ENCODE measurements around the gene CCDC141.

CCDC141 gene

DNA sequence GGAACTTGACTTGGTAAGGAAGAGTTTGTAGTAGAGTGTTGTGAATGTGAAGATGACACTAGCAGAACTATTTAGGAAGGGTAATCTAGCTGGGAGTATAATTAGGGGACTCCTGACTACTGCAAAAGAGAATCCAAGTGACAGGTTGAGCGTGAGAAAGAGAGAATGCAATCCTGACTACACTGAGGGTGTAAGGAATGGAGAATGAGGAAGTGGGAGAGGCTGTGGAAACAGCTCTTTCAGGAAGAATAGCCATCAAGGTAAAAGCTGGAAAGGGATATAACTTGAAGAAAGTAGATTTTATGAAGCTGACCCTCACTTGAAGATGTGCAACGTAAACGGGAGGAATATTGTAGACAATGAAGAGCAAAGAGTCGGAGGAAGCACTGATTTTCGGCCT, 201.6 kb downstream of the CCDC141 start:
- H3F3A ChIP-seq (ENCODE audit: control insufficient read depth, insufficient read depth), result no peaks in the 10 kb centered on the region
- H3K27me3 ChIP-seq (ENCODE audit: control insufficient read depth, low read length), result no peaks in the 10 kb centered on the region
- H3K4me1 ChIP-seq (ENCODE audit: control insufficient read depth, low read length), result no peaks in the 10 kb centered on the region
- TF ChIP-seq EZH2phosphoT487 (IDR thresholded peaks at IDR 0.05; ENCODE audit: borderline replicate concordance, low read length), result no peak
- H3K27ac ChIP-seq (ENCODE audit: low read depth, low read length), result no peak overlapping the region
- no peak overlapping the region for H3K4me3 ChIP-seq (ENCODE audit: low read length)
- H3K9me3 ChIP-seq (ENCODE audit: control insufficient read depth, insufficient read depth, low read length), result no peaks in the 10 kb centered on the region
- no peaks in the 10 kb centered on the region for H4K20me1 ChIP-seq (ENCODE audit: control insufficient read depth, insufficient read depth, low read depth, low read length)
- no peak overlapping the region for H3K4me2 ChIP-seq (ENCODE audit: low read length)
- H3K9me2 ChIP-seq (replicated peaks; ENCODE audit: control insufficient read depth, low read length), result no peaks in the 10 kb centered on the region
- H3K36me3 ChIP-seq (ENCODE audit: control insufficient read depth, low read length), result no peaks in the 10 kb centered on the region
- no peaks in the 10 kb centered on the region for H3K79me2 ChIP-seq (ENCODE audit: control insufficient read depth, low read length)

GRCh38 chr2:178846458-178846802, 203.5 kb downstream of the CCDC141 start:
- Histone ChIP-seq H3K36me3 (ENCODE audit: control insufficient read depth, low read length) (no peaks in the 10 kb centered on the region), H3K4me3 (ENCODE audit: low read length) (no peak overlapping the region), H3K9me3 (ENCODE audit: control insufficient read depth, insufficient read depth, low read length) (no peaks in the 10 kb centered on the region), H4K20me1 (ENCODE audit: control insufficient read depth, insufficient read depth, low read depth, low read length) (no peaks in the 10 kb centered on the region), H3K27ac (ENCODE audit: low read depth, low read length) (no peak overlapping the region), H3K9me2 (replicated peaks; ENCODE audit: control insufficient read depth, low read length) (no peaks in the 10 kb centered on the region), H3K27me3 (ENCODE audit: control insufficient read depth, low read length) (no peaks in the 10 kb centered on the region), H3K4me1 (ENCODE audit: control insufficient read depth, low read length) (no peaks in the 10 kb centered on the region), H3F3A (ENCODE audit: control insufficient read depth, insufficient read depth) (no peaks in the 10 kb centered on the region), H3K79me2 (ENCODE audit: control insufficient read depth, low read length) (no peaks in the 10 kb centered on the region), H3K4me2 (ENCODE audit: low read length) (no peak overlapping the region)
- TF ChIP-seq EZH2phosphoT487 (IDR thresholded peaks at IDR 0.05; ENCODE audit: borderline replicate concordance, low read length), result no peak
- no peak for TF ChIP-seq CTCF (IDR thresholded peaks at IDR 0.05; ENCODE audit: low read depth, low read length, poor library complexity, severe bottlenecking)

DNA sequence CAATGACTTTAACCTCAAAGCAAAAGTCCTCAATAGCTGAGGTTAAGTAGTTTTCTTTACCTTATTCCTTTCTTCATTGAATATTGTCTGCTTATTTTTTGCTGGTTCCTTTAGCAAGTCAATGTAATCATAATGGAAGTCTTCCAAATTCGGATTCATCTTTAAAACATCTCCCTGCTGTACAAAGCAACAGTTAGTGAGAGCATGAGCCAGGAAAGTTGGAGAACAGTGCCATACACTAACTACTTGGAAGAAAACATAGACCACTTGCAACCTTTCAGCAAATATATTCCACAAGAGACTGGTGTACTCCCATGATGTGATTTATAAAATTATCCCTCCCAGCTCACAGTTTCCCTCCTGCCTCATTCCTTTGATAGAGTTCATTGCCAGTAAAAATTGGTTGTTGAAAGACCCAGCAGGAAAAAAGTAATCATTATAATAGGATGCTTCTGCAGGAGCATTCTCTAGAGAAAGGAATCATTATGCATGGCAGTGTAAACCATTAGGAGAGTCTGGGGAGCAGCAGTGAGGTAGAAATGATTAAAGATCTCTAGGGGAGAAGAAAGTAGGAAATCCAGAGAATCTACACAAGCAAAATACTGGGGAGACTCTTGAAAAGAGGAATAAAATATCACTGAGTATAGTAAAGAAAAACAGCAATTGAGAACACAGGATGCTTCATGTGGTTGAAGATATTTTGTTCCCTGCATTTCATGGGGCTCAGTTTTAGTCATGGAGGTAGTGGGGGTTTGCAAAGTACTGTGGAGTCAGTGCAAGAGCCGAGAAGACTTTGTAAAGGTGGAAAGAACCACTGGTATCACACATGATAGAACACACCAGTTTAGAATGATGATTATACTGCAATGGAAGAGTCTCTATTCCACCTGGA, 204.1 kb downstream of the CCDC141 start:
- Histone ChIP-seq H3K4me3 (ENCODE audit: low read length) (no peak overlapping the region), H3K27me3 (ENCODE audit: control insufficient read depth, low read length) (no peaks in the 10 kb centered on the region), H3K9me3 (ENCODE audit: control insufficient read depth, insufficient read depth, low read length) (no peaks in the 10 kb centered on the region), H3K27ac (ENCODE audit: low read depth, low read length) (no peak overlapping the region), H3K36me3 (ENCODE audit: control insufficient read depth, low read length) (no peaks in the 10 kb centered on the region), H3K4me1 (ENCODE audit: control insufficient read depth, low read length) (no peaks in the 10 kb centered on the region), H4K20me1 (ENCODE audit: control insufficient read depth, insufficient read depth, low read depth, low read length) (no peaks in the 10 kb centered on the region), H3K4me2 (ENCODE audit: low read length) (no peak overlapping the region), H3F3A (ENCODE audit: control insufficient read depth, insufficient read depth) (no peaks in the 10 kb centered on the region), H3K79me2 (ENCODE audit: control insufficient read depth, low read length) (no peaks in the 10 kb centered on the region), H3K9me2 (replicated peaks; ENCODE audit: control insufficient read depth, low read length) (no peaks in the 10 kb centered on the region)
- TF ChIP-seq EZH2phosphoT487 (IDR thresholded peaks at IDR 0.05; ENCODE audit: borderline replicate concordance, low read length) (no peak), CTCF (IDR thresholded peaks at IDR 0.05; ENCODE audit: low read depth, low read length, poor library complexity, severe bottlenecking) (no peak)

DNA sequence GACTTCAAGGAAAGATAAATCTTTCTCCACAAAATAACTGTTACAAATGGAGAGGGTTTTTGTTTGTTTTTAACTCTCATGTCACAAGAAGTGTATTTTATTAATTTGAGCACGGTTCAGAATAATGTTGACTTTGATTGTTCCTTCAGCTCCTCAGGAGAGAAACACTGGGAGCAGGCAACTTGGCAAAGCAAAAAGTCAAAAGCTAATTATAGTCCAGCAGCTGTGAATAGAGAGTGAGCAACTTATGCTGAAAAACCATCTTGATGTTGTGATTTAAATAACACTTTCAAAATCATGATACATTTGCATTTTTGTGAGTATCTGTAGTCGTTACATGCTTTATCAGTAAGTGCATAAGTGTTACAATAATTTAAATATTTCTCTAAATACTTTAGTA, 205.2 kb downstream of the CCDC141 start:
- H3K9me3 ChIP-seq (ENCODE audit: control insufficient read depth, insufficient read depth, low read length), result no peaks in the 10 kb centered on the region
- no peaks in the 10 kb centered on the region for H3K27me3 ChIP-seq (ENCODE audit: control insufficient read depth, low read length)
- no peak overlapping the region for H3K4me2 ChIP-seq (ENCODE audit: low read length)
- H3K36me3 ChIP-seq (ENCODE audit: control insufficient read depth, low read length), result no peaks in the 10 kb centered on the region
- H3F3A ChIP-seq (ENCODE audit: control insufficient read depth, insufficient read depth), result no peaks in the 10 kb centered on the region
- H4K20me1 ChIP-seq (ENCODE audit: control insufficient read depth, insufficient read depth, low read depth, low read length), result no peaks in the 10 kb centered on the region
- TF ChIP-seq CTCF (IDR thresholded peaks at IDR 0.05; ENCODE audit: low read depth, low read length, poor library complexity, severe bottlenecking) (no peak), EZH2phosphoT487 (IDR thresholded peaks at IDR 0.05; ENCODE audit: borderline replicate concordance, low read length) (no peak)
- H3K27ac ChIP-seq (ENCODE audit: low read depth, low read length), result no peak overlapping the region
- no peak overlapping the region for H3K4me3 ChIP-seq (ENCODE audit: low read length)
- no peaks in the 10 kb centered on the region for H3K79me2 ChIP-seq (ENCODE audit: control insufficient read depth, low read length)
- no peaks in the 10 kb centered on the region for H3K9me2 ChIP-seq (replicated peaks; ENCODE audit: control insufficient read depth, low read length)
- H3K4me1 ChIP-seq (ENCODE audit: control insufficient read depth, low read length), result no peaks in the 10 kb centered on the region
